ENCODE data around the gene BSN. TPM values are rescaled to one million over a fixed set of nuclear protein-coding genes. Genes with fewer than 3 reads are reported as not detected.

BSN gene
- total RNA-seq, 2 experiments from 2014 or later: 0.09 to 0.11 TPM

GRCh38 chr3:49650177-49650576 is 95.9 kb downstream of the BSN start:
- POLR2A ChIA-PET: no interaction called here
- no peak overlapping the region for H3K27ac Mint-ChIP-seq
- no peaks in the 10 kb centered on the region for H3K9me3 Mint-ChIP-seq (ENCODE audit: low read depth)
- ATAC-seq (no peak), DNase-seq (no peak)
- H3K36me3 Mint-ChIP-seq (ENCODE audit: low read depth): no peaks in the 10 kb centered on the region
- CTCF ChIA-PET: interaction anchor here (0.7 kb wide), 1 partner anchor 205 kb away, joined by 3 read pairs; no protein-coding TSS in a partner anchor
- intact Hi-C loops (cut with DNase I, micrococcal nuclease): no loop called here
- no peaks in the 10 kb centered on the region for H3K27me3 Mint-ChIP-seq
- H3K4me3 Mint-ChIP-seq: no peak overlapping the region
- H3K4me1 Mint-ChIP-seq: no peaks in the 10 kb centered on the region

- H3K4me3 Mint-ChIP-seq: no peak overlapping the region
- intact Hi-C loops (cut with DNase I, micrococcal nuclease): no loop called here
- no peaks in the 10 kb centered on the region for H3K36me3 Mint-ChIP-seq (ENCODE audit: low read depth)
- DNase-seq: no peak
- no peaks in the 10 kb centered on the region for H3K27me3 Mint-ChIP-seq
- no peaks in the 10 kb centered on the region for H3K4me1 Mint-ChIP-seq
- H3K9me3 Mint-ChIP-seq (ENCODE audit: low read depth): no peaks in the 10 kb centered on the region
- no peak overlapping the region for H3K27ac Mint-ChIP-seq
- ATAC-seq: no peak
- POLR2A ChIA-PET: no interaction called here
- CTCF ChIA-PET: no interaction called here
These were observed 96.4 kb downstream of the BSN start for GRCh38 chr3:49650637-49651036.

- DNase-seq (no peak), ATAC-seq (no peak)
- intact Hi-C loops (cut with DNase I, micrococcal nuclease): no loop called here
- Mint-ChIP-seq H3K4me3 (no peak overlapping the region), H3K27ac (no peak overlapping the region), H3K4me1 (no peaks in the 10 kb centered on the region), H3K27me3 (peaks cover 2% of the 10 kb centered on the region), H3K36me3 (ENCODE audit: low read depth) (no peaks in the 10 kb centered on the region), H3K9me3 (ENCODE audit: low read depth) (no peaks in the 10 kb centered on the region)
- CTCF ChIA-PET: interaction anchor here (0.9 to 1.4 kb wide), 2 partner anchors 19 to 528 kb away, joined by 3 to 4 read pairs; no protein-coding TSS in a partner anchor
- POLR2A ChIA-PET: no interaction called here
These were observed 98.1 kb downstream of the BSN start for GRCh38 chr3:49652218-49652902.

DNA sequence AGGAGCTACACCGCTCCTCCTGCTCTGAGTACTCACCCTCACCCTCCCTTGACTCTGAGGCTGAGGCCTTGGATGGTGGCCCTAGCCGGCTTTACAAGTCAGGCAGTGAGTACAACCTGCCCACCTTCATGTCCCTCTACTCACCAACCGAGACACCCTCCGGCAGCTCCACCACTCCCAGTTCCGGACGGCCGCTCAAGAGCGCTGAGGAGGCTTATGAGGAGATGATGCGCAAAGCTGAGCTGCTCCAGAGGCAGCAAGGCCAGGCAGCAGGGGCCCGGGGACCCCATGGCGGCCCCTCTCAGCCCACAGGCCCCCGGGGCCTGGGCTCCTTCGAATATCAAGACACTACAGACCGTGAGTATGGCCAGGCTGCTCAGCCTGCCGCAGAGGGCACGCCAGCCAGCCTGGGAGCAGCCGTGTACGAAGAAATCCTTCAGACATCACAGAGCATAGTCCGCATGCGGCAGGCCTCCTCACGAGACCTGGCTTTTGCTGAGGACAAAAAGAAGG is 98.7 kb downstream of the BSN start:
- intact Hi-C loops (cut with DNase I, micrococcal nuclease): no loop called here
- Mint-ChIP-seq H3K9me3 (ENCODE audit: low read depth) (no peaks in the 10 kb centered on the region), H3K4me1 (no peaks in the 10 kb centered on the region), H3K27me3 (peaks cover 2% of the 10 kb centered on the region), H3K36me3 (ENCODE audit: low read depth) (no peaks in the 10 kb centered on the region), H3K27ac (no peak overlapping the region), H3K4me3 (no peak overlapping the region)
- ATAC-seq (no peak), DNase-seq (no peak)
- POLR2A ChIA-PET: no interaction called here
- CTCF ChIA-PET: interaction anchor here (0.9 to 1.4 kb wide), 2 partner anchors 19 to 529 kb away, joined by 3 to 4 read pairs; no protein-coding TSS in a partner anchor

DNA sequence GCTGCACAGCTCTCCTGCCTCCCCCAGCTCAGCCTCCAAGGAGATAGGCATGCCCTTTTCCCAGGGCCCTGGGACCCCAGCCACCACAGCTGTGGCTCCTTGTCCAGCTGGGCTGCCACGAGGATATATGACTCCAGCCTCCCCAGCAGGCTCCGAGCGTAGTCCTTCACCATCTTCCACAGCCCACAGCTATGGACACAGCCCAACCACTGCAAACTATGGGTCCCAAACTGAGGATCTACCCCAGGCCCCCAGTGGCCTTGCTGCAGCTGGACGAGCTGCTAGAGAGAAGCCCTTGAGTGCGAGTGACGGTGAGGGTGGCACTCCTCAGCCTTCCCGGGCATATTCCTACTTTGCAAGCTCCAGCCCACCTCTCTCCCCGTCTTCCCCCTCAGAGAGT is 99.3 kb downstream of the BSN start:
- ATAC-seq (no peak), DNase-seq (no peak)
- no peak overlapping the region for H3K4me3 Mint-ChIP-seq
- intact Hi-C loops (cut with DNase I, micrococcal nuclease): no loop called here
- H3K9me3 Mint-ChIP-seq (ENCODE audit: low read depth): no peaks in the 10 kb centered on the region
- H3K36me3 Mint-ChIP-seq (ENCODE audit: low read depth): no peaks in the 10 kb centered on the region
- ChIA-PET CTCF (interaction anchor here (1.4 kb wide), 1 partner anchor 18 kb away, joined by 4 read pairs; no protein-coding TSS in a partner anchor), POLR2A (no interaction called here)
- peaks cover 2% of the 10 kb centered on the region for H3K27me3 Mint-ChIP-seq
- H3K27ac Mint-ChIP-seq: no peak overlapping the region
- no peaks in the 10 kb centered on the region for H3K4me1 Mint-ChIP-seq

DNA sequence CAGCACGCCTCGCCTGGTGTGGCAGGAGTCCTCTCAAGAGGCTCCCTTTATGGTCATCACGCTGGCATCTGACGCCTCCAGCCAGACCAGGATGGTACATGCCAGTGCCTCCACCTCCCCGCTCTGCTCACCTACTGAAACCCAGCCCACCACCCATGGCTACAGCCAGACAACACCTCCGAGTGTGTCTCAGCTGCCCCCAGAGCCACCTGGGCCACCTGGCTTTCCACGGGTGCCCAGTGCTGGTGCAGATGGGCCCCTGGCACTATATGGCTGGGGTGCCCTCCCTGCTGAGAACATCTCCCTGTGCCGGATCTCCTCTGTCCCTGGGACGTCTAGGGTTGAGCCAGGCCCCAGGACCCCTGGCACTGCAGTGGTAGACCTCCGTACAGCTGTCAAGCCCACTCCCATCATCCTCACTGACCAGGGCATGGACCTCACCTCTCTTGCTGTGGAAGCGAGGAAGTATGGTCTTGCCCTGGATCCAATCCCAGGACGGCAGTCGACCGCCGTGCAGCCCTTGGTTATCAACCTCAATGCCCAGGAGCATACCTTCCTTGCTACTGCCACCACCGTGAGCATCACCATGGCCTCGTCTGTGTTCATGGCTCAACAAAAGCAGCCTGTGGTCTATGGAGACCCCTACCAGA is 100.0 kb downstream of the BSN start:
- no peaks in the 10 kb centered on the region for H3K9me3 Mint-ChIP-seq (ENCODE audit: low read depth)
- H3K4me3 Mint-ChIP-seq: no peak overlapping the region
- ChIA-PET POLR2A (no interaction called here), CTCF (interaction anchor here (0.8 kb wide), 1 partner anchor 115 kb away, joined by 5 read pairs; no protein-coding TSS in a partner anchor)
- peaks cover 2% of the 10 kb centered on the region for H3K27me3 Mint-ChIP-seq
- no peaks in the 10 kb centered on the region for H3K4me1 Mint-ChIP-seq
- no peak overlapping the region for H3K27ac Mint-ChIP-seq
- no peak for DNase-seq
- intact Hi-C loops (cut with DNase I, micrococcal nuclease): no loop called here
- no peak for ATAC-seq
- no peaks in the 10 kb centered on the region for H3K36me3 Mint-ChIP-seq (ENCODE audit: low read depth)

- Mint-ChIP-seq H3K27me3 (peaks cover 2% of the 10 kb centered on the region), H3K4me1 (no peaks in the 10 kb centered on the region), H3K4me3 (no peak overlapping the region), H3K36me3 (ENCODE audit: low read depth) (no peaks in the 10 kb centered on the region), H3K27ac (no peak overlapping the region), H3K9me3 (ENCODE audit: low read depth) (no peaks in the 10 kb centered on the region)
- no peak for DNase-seq
- POLR2A ChIA-PET: no interaction called here
- ATAC-seq: no peak
- intact Hi-C loops (cut with DNase I, micrococcal nuclease): no loop called here
- CTCF ChIA-PET: interaction anchor here (0.7 to 0.8 kb wide), 3 partner anchors 116 to 135 kb away, joined by 3 to 5 read pairs (median 3); no protein-coding TSS in a partner anchor
These were observed 100.8 kb downstream of the BSN start for GRCh38 chr3:49654955-49655556.

DNA sequence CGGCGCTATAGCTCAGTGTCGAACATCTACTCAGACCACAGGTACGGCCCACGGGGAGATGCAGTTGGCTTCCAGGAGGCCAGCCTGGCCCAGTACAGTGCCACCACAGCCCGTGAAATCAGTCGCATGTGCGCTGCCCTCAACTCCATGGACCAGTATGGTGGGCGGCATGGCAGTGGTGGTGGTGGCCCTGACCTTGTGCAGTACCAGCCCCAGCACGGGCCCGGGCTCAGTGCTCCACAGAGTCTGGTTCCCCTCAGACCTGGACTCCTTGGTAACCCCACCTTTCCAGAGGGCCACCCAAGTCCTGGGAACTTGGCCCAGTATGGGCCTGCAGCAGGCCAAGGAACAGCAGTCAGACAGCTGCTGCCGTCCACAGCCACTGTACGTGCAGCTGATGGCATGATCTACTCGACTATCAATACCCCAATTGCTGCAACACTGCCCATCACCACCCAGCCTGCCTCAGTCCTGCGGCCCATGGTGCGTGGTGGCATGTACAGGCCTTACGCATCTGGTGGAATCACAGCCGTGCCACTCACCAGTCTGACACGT is 101.5 kb downstream of the BSN start:
- Mint-ChIP-seq H3K4me3 (no peak overlapping the region), H3K36me3 (ENCODE audit: low read depth) (no peaks in the 10 kb centered on the region), H3K27ac (no peak overlapping the region), H3K9me3 (ENCODE audit: low read depth) (no peaks in the 10 kb centered on the region), H3K4me1 (no peaks in the 10 kb centered on the region), H3K27me3 (peaks cover 2% of the 10 kb centered on the region)
- DNase-seq: no peak
- intact Hi-C loops (cut with DNase I, micrococcal nuclease): no loop called here
- ChIA-PET POLR2A (no interaction called here), CTCF (interaction anchor here (0.7 to 1.7 kb wide), 3 partner anchors 116 to 152 kb away, joined by 3 to 9 read pairs (median 4); no protein-coding TSS in a partner anchor)
- no peak for ATAC-seq

DNA sequence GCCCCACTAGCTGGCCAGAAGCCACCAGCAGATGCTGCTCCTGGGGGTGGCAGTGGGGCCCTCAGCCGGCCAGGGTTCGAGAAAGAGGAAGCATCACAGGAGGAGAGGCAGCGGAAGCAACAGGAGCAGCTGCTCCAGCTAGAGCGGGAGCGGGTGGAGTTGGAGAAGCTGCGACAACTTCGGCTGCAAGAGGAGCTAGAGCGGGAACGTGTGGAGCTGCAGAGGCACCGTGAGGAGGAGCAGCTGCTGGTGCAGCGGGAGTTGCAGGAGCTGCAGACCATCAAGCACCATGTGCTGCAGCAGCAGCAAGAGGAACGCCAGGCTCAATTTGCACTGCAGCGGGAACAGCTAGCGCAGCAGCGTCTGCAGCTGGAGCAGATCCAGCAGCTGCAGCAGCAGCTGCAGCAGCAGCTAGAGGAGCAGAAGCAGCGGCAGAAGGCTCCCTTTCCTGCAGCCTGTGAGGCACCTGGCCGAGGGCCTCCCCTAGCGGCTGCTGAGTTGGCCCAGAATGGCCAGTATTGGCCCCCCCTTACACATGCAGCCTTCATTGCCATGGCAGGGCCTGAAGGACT is 102.3 kb downstream of the BSN start:
- no peaks in the 10 kb centered on the region for H3K4me1 Mint-ChIP-seq
- H3K9me3 Mint-ChIP-seq (ENCODE audit: low read depth): no peaks in the 10 kb centered on the region
- no peak overlapping the region for H3K27ac Mint-ChIP-seq
- CTCF ChIA-PET: interaction anchor here (0.5 to 1.7 kb wide), 5 partner anchors 42 to 510 kb away, joined by 3 to 9 read pairs (median 3); no protein-coding TSS in a partner anchor
- H3K27me3 Mint-ChIP-seq: peaks cover 2% of the 10 kb centered on the region
- DNase-seq: peak; percentile 20
- no peak overlapping the region for H3K4me3 Mint-ChIP-seq
- POLR2A ChIA-PET: no interaction called here
- no peaks in the 10 kb centered on the region for H3K36me3 Mint-ChIP-seq (ENCODE audit: low read depth)
- intact Hi-C loops (cut with DNase I, micrococcal nuclease): no loop called here
- no peak for ATAC-seq

GRCh38 chr3:49657208-49657915 is 103.1 kb downstream of the BSN start:
- no peak overlapping the region for H3K27ac Mint-ChIP-seq
- CTCF ChIA-PET: interaction anchor here (0.8 to 1.7 kb wide), 2 partner anchors 117 to 509 kb away, joined by 3 to 9 read pairs; no protein-coding TSS in a partner anchor
- intact Hi-C loops (cut with DNase I, micrococcal nuclease): no loop called here

DNA sequence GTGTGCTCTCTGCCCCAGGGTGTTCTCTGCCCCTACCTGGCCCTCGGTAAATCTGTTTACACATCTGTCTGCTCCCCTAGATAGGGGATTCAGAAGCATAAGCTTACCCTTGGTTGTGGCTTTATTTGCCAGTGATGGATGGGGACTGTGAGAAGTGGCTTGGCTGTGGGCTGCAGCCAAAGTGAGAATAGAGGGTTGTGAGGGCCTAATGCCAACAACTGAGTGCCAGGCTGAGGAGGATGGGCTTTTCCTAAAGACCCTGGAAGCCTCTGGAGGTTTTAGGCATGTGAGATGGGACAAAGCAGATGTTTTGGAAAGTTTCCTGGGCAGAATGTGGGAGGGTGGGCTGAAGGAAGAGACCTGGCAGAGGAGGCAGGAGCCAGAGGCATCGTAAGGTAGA is 104.4 kb downstream of the BSN start:
- Mint-ChIP-seq H3K4me3 (no peak overlapping the region), H3K4me1 (no peaks in the 10 kb centered on the region), H3K36me3 (ENCODE audit: low read depth) (no peaks in the 10 kb centered on the region), H3K9me3 (ENCODE audit: low read depth) (no peaks in the 10 kb centered on the region), H3K27ac (no peak overlapping the region), H3K27me3 (peaks cover 2% of the 10 kb centered on the region)
- ChIA-PET POLR2A (no interaction called here), CTCF (interaction anchor here (0.6 kb wide), 1 partner anchor 146 kb away, joined by 3 read pairs; no protein-coding TSS in a partner anchor)
- ATAC-seq (no peak), DNase-seq (no peak)
- intact Hi-C loops (cut with DNase I, micrococcal nuclease): no loop called here

More at GRCh38 chr3:49657208-49657915, 103.1 kb downstream of the BSN start:
- no peak for ATAC-seq
- H3K27me3 Mint-ChIP-seq: peaks cover 2% of the 10 kb centered on the region
- POLR2A ChIA-PET: no interaction called here
- H3K4me1 Mint-ChIP-seq: no peaks in the 10 kb centered on the region
- H3K4me3 Mint-ChIP-seq: no peak overlapping the region
- H3K9me3 Mint-ChIP-seq (ENCODE audit: low read depth): no peaks in the 10 kb centered on the region
- H3K36me3 Mint-ChIP-seq (ENCODE audit: low read depth): no peaks in the 10 kb centered on the region
- no peak for DNase-seq

Data from activated CD4-positive, alpha-beta T cell treated with anti-CD3 and anti-CD28 coated beads for 36 hours (primary cell).